Hepatocyte (in vitro differentiated cells): Measurements from ENCODE around the gene CALY. TPM values are rescaled to one million over a fixed set of nuclear protein-coding genes. Genes with fewer than 3 reads are reported as not detected.

ENCODE experiments used
- DNase-seq: peaks from one replicate; pipeline ENCODE4 v3.0.0-alpha.2; 2016; ENCODE audit warnings: low spot score
- H2AFZ ChIP-seq: fragments of 200-600 bp; sonication (generic); 2 replicates; pipeline ENCODE4 v1.6.0; 2016; ENCODE audit warnings: antibody characterized with exemption, mild to moderate bottlenecking
- H3K27ac ChIP-seq: fragments of 200-600 bp; sonication (generic); 2 replicates; pipeline ENCODE4 v1.5.1; 2016; ENCODE audit warnings: mild to moderate bottlenecking
- H3K27me3 ChIP-seq: fragments of 200-600 bp; sonication (generic); 2 replicates; pipeline ENCODE4 v1.6.1; 2016
- H3K36me3 ChIP-seq: fragments of 200-600 bp; sonication (generic); replicated peaks from 2 replicates; pipeline ENCODE4 v1.5.1; 2016; ENCODE audit warnings: low read depth; ENCODE audit not compliant: insufficient read depth
- H3K4me1 ChIP-seq: fragments of 200-600 bp; sonication (generic); 2 replicates; pipeline ENCODE4 v1.5.1; 2016; ENCODE audit warnings: mild to moderate bottlenecking, moderate library complexity; ENCODE audit not compliant: insufficient read depth
- H3K4me2 ChIP-seq: fragments of 200-600 bp; sonication (generic); 2 replicates; pipeline ENCODE4 v1.6.0; 2016
- H3K4me3 ChIP-seq: fragments of 200-600 bp; sonication (generic); 2 replicates; pipeline ENCODE4 v1.5.1; 2016; ENCODE audit warnings: mild to moderate bottlenecking
- H3K79me2 ChIP-seq: fragments of 200-600 bp; sonication (generic); 2 replicates; pipeline ENCODE4 v1.6.0; 2017; ENCODE audit warnings: mild to moderate bottlenecking
- H3K9me2 ChIP-seq: fragments of 200-600 bp; sonication (generic); replicated peaks from 2 replicates; pipeline ENCODE4 v1.6.0; 2017; ENCODE audit warnings: mild to moderate bottlenecking; ENCODE audit not compliant: insufficient read depth
- H3K9me3 ChIP-seq: fragments of 200-600 bp; sonication (generic); 2 replicates; pipeline ENCODE4 v1.5.1; 2016; ENCODE audit warnings: low read depth, mild to moderate bottlenecking
- H4K20me1 ChIP-seq: fragments of 200-600 bp; sonication (generic); 2 replicates; pipeline ENCODE4 v1.6.0; 2016; ENCODE audit warnings: mild to moderate bottlenecking; ENCODE audit not compliant: insufficient read depth, poor library complexity, severe bottlenecking
- EZH2 ChIP-seq: fragments of 200-600 bp; sonication (generic); IDR thresholded peaks from 2 replicates; pipeline ENCODE4 v1.6.1; 2016; ENCODE audit warnings: antibody characterized with exemption, mild to moderate bottlenecking, borderline replicate concordance
- EZH2phosphoT487 ChIP-seq: fragments of 200-600 bp; sonication (generic); IDR thresholded peaks from one replicate; pipeline ENCODE4 v1.6.1; 2018; ENCODE audit warnings: antibody characterized with exemption, mild to moderate bottlenecking, low read depth, moderate library complexity; ENCODE audit not compliant: unreplicated experiment, severe bottlenecking
- WGBS: methylation state at CpG from one replicate; pipeline ENCODE4 v1.1.6; 2016; ENCODE audit warnings: low lambda C conversion rate; ENCODE audit errors: missing lambda C conversion rate; 5-methylcytosine and 5-hydroxymethylcytosine counted together
- polyA plus RNA-seq: library from polyadenylated mRNA; unstranded; fragments of >200 nt; fragmentation: Nextera tagmentation; extraction: Ambion mirVana; gene quantifications from 2 replicates; pipeline ENCODE4 v1.2.1, GENCODE V29; 2016
- total RNA-seq: library from RNA; depleted of rRNA; stranded (reverse); fragments of >200 nt; gene quantifications from 2 replicates; pipeline ENCODE4 v1.2.3, GENCODE V29; 2014
- TF ChIP-seq, protein P1 (sequence below): fragments of 200-600 bp; sonication (generic); IDR thresholded peaks from 2 replicates; pipeline ENCODE4 v1.5.1; 2016; ENCODE audit warnings: antibody characterized with exemption, mild to moderate bottlenecking; ENCODE audit not compliant: poor library complexity

CALY gene
- total and polyA plus RNA-seq, 2 experiments from 2014 or later = 2.3 to 3.7 TPM

GRCh38 chr10:133350950-133351329 lies 14.2 kb upstream of the CALY start:
- no peaks in the 10 kb centered on the region for H3K9me3 ChIP-seq
- H3K4me3 ChIP-seq = no peak overlapping the region
- no peak overlapping the region for H3K4me2 ChIP-seq
- no peaks in the 10 kb centered on the region for H3K27me3 ChIP-seq
- WGBS = 74% methylated on average over 9 of the region's 13 CpGs
- H4K20me1 ChIP-seq = no peaks in the 10 kb centered on the region
- no peak overlapping the region for H2AFZ ChIP-seq
- TF ChIP-seq EZH2 (no peak), EZH2phosphoT487 (no peak)
- TF ChIP-seq, protein P1, sequence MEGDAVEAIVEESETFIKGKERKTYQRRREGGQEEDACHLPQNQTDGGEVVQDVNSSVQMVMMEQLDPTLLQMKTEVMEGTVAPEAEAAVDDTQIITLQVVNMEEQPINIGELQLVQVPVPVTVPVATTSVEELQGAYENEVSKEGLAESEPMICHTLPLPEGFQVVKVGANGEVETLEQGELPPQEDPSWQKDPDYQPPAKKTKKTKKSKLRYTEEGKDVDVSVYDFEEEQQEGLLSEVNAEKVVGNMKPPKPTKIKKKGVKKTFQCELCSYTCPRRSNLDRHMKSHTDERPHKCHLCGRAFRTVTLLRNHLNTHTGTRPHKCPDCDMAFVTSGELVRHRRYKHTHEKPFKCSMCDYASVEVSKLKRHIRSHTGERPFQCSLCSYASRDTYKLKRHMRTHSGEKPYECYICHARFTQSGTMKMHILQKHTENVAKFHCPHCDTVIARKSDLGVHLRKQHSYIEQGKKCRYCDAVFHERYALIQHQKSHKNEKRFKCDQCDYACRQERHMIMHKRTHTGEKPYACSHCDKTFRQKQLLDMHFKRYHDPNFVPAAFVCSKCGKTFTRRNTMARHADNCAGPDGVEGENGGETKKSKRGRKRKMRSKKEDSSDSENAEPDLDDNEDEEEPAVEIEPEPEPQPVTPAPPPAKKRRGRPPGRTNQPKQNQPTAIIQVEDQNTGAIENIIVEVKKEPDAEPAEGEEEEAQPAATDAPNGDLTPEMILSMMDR = no peak
- DNase-seq = no peak
- no peaks in the 10 kb centered on the region for H3K9me2 ChIP-seq
- no peaks in the 10 kb centered on the region for H3K79me2 ChIP-seq
- peaks cover 5% of the 10 kb centered on the region for H3K4me1 ChIP-seq
- H3K27ac ChIP-seq = no peak overlapping the region
- no peaks in the 10 kb centered on the region for H3K36me3 ChIP-seq

DNA sequence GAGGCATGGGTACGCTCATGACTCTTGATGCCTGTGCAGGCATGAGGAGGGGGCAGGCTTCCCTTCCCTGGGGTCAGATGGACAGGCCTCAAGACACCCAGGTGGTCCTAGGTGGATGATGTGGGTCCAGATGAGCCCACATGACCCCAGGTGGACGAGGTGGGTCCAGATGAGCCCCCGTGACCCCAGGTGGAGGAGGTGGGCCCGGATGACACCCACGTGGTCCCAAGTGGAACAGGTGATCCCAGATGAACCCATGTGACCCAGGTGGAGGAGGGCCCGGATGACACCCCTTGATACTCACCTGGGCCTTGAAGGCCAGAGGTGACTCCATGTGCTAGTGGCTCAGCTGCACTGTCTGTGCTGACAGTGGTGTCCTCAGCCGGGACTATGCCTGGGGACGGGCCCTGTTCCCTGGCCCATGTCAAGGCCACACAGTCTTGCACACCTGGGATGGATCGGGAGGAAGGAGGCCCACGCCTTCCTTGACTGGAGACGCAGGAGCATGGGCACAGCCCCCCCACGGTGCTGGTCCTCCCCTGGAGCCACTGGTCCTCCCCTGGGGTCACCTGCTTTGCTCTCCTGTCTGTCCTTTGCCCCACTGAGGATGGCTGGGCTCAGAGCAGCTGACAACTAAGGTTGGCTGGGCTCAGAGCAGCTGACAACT lies 13.7 kb upstream of the CALY start:
- Histone ChIP-seq H3K4me3 (no peak overlapping the region), H3K36me3 (no peaks in the 10 kb centered on the region)

DNA sequence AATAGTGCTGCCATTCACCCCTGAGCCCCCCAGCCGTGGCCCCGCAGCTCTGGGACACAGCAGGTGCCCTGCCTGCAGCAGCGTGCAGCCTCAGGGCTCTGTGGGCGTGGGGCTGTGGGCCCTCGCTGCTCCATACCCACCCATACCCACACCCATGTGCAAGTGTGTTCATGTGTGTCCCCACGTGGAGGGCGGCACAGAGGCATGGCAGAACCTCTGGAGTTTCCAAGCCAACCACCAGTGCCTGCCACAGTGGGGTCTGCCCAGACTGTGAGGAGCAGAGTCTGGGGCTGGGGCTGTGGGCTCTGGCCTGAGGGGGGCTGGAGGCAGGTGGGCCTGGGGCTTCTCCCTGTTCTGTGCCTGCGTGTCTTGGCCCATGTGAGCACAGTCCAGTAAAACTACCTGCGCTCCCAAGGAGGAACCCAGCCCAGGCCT lies 12.9 kb upstream of the CALY start:
- Histone ChIP-seq H3K27ac (no peak overlapping the region), H3K9me3 (no peaks in the 10 kb centered on the region), H3K27me3 (no peaks in the 10 kb centered on the region), H3K9me2 (no peaks in the 10 kb centered on the region), H2AFZ (no peak overlapping the region), H3K79me2 (no peaks in the 10 kb centered on the region), H4K20me1 (no peaks in the 10 kb centered on the region), H3K4me2 (no peak overlapping the region), H3K4me1 (peaks cover 5% of the 10 kb centered on the region), H3K4me3 (no peak overlapping the region), H3K36me3 (no peaks in the 10 kb centered on the region)
- no peak for DNase-seq
- 85% methylated on average over 9 of the region's 9 CpGs for WGBS
- TF ChIP-seq EZH2 (no peak), EZH2phosphoT487 (no peak)
- TF ChIP-seq, protein P1 = no peak

More for the DNA sequence above, 13.7 kb upstream of the CALY start:
- Histone ChIP-seq H3K27me3 (no peaks in the 10 kb centered on the region), H3K79me2 (no peaks in the 10 kb centered on the region), H3K9me3 (no peaks in the 10 kb centered on the region), H3K4me1 (peaks cover 5% of the 10 kb centered on the region), H2AFZ (no peak overlapping the region), H3K4me2 (no peak overlapping the region), H3K9me2 (no peaks in the 10 kb centered on the region), H4K20me1 (no peaks in the 10 kb centered on the region), H3K27ac (no peak overlapping the region)
- WGBS = 91% methylated on average over 12 of the region's 12 CpGs
- TF ChIP-seq, protein P1 = no peak
- TF ChIP-seq EZH2phosphoT487 = no peak
- TF ChIP-seq EZH2 = no peak
- DNase-seq = no peak

- H3K4me3 ChIP-seq = no peak overlapping the region
- H3K4me1 ChIP-seq = peaks cover 5% of the 10 kb centered on the region
Measured at GRCh38 chr10:133349160-133349568, 12.5 kb upstream of the CALY start.

More at GRCh38 chr10:133349160-133349568, 12.5 kb upstream of the CALY start:
- 89% methylated on average over 8 of the region's 8 CpGs for WGBS
- Histone ChIP-seq H3K9me2 (no peaks in the 10 kb centered on the region), H3K36me3 (no peaks in the 10 kb centered on the region), H4K20me1 (no peaks in the 10 kb centered on the region), H3K27ac (no peak overlapping the region), H3K9me3 (no peaks in the 10 kb centered on the region), H2AFZ (no peak overlapping the region), H3K4me2 (no peak overlapping the region), H3K79me2 (no peaks in the 10 kb centered on the region), H3K27me3 (no peaks in the 10 kb centered on the region)
- no peak for DNase-seq
- TF ChIP-seq, protein P1 = no peak
- TF ChIP-seq EZH2 = no peak
- no peak for TF ChIP-seq EZH2phosphoT487
